Fibroblast of mammary gland (primary cell): ENCODE data around the gene COLEC11.
"Not testable (repeated sequence)": the region's sequence is repeated elsewhere in the genome, so short reads cannot be mapped to it uniquely, and the experiment has no call there.

Experiments
- DNase-seq: peaks from one replicate; pipeline ENCODE4 v3.0.0-alpha.2; 2010; ENCODE audit warnings: low read depth
- H3K4me3 ChIP-seq: 2 replicates; pipeline ENCODE4 v1.5.1; 2011; ENCODE audit warnings: low read depth, mild to moderate bottlenecking, low read length, moderate library complexity; ENCODE audit not compliant: control insufficient read depth
- CTCF ChIP-seq: conservative IDR thresholded peaks from 2 replicates; pipeline ENCODE4 v1.5.1; 2011; ENCODE audit warnings: low read depth, low read length, inconsistent platforms; ENCODE audit not compliant: control insufficient read depth, insufficient read depth

Gene COLEC11

GRCh38 chr2:3604991-3605961, 10.4 kb downstream of the COLEC11 start:
- H3K4me3 ChIP-seq = no peak overlapping the region
- DNase-seq = peak; percentile 64
- no peak for TF ChIP-seq CTCF

GRCh38 chr2:3606028-3606369, 11.1 kb downstream of the COLEC11 start:
- H3K4me3 ChIP-seq = no peak overlapping the region
- no peak for TF ChIP-seq CTCF
- DNase-seq = no peak

GRCh38 chr2:3606370-3607201, 11.7 kb downstream of the COLEC11 start:
- H3K4me3 ChIP-seq = no peak overlapping the region
- no peak for TF ChIP-seq CTCF
- no peak for DNase-seq

GRCh38 chr2:3608373-3609278, 13.7 kb downstream of the COLEC11 start:
- TF ChIP-seq CTCF = no peak
- H3K4me3 ChIP-seq = no peak overlapping the region
- no peak for DNase-seq

- not testable (repeated sequence) for DNase-seq, H3K4me3 ChIP-seq
These were observed 14.4 kb downstream of the COLEC11 start for GRCh38 chr2:3609279-3609673.

GRCh38 chr2:3610415-3610814, 15.5 kb downstream of the COLEC11 start:
- TF ChIP-seq CTCF = no peak
- no peak for DNase-seq
- H3K4me3 ChIP-seq = no peak overlapping the region
